HG02943 (cell line): ENCODE results near the gene NET1.

Source experiments
- ATAC-seq: cut with Tn5 transposase; IDR thresholded peaks from one replicate; pipeline ENCODE4 v1.9.1; 2021; ENCODE audit warnings: mild to moderate bottlenecking, low read depth, moderate library complexity; ENCODE audit not compliant: unreplicated experiment

NET1 gene

DNA sequence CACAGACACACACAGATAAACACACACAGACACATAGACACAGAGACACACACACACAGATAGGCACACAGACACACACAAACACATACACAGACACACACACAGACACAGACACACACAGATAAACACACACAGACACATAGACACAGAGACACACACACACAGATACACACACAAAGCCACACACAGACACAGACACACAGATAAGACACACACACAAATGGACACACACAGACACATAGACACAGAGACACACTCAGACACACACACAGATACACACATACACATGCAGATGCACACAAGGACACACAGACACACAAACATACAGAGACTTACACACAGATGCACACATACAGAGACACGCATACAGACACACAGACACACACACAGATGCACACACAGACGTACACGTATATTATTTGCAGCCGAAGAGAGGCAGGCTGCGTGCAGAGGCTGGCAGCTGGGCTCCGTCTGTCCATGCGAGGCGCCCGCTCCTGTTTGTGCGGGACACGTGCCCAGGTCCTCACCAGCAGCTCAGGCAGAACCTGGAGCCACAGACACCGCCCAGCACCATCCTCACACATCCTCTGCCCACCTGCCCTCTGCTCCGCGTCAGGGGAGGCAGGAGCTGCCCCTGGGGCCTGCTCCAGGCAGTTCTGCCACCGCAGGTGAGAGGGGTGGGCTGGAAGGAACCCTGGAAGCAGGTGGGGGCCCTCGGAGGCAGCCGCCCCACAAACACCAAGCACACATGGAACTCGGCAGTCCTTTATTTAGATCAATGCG lies 85.8 kb downstream of the NET1 start:
- ATAC-seq, result no peak

GRCh38 chr10:5498791-5499492 lies 86.6 kb downstream of the NET1 start:
- ATAC-seq, result no peak

GRCh38 chr10:5499493-5500140 lies 87.3 kb downstream of the NET1 start, which contains the start of gene CALML5:
CALML5 (minus strand) TSS chr10:5499570; CDS start chr10:5499438, 132 bp downstream.
- ATAC-seq, result no peak

DNA sequence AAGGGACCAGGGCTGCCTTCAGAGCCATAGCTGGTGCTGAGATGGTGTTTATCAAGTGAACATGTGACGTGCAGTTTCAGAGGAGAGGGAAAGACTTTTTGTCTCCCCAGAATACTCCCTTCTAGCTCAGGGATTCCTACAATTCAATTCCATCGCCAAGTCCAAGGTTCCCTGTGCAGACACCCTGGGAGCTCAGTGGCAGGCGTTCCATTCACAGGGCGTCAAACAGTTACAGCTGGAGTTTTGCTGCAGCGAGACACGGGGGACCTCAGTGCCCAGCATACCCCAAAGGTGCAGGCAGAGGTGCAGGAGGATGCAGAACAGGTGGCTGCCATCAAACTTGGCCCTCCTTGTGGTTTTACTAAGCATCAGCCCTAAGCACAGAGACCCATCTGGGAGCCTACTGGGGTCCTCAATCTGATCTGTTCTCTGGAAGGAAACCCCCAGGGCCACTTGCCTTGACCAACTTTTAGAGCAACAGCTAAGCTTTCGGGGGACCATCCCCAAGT lies 87.9 kb downstream of the NET1 start:
- no peak for ATAC-seq

DNA sequence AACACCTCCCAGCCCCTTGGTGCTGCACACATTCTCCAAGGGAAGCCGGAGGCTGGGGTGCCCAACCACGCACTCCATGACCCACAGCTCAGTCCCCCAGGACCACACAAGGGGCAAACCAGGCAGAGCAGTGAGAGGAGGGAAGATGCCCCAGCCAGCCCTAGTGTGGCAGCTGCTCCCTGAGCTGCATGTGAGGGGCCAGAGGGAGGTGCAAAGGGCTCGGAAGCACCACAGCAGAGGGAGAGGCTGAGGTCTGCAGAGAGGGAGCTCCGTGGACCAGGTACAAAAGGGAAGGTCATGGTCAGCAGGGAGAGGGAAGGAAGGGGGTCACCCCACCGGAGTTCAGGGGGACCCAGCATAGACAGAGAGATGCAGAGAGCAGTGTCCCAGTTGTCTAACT lies 88.6 kb downstream of the NET1 start:
- no peak for ATAC-seq

DNA sequence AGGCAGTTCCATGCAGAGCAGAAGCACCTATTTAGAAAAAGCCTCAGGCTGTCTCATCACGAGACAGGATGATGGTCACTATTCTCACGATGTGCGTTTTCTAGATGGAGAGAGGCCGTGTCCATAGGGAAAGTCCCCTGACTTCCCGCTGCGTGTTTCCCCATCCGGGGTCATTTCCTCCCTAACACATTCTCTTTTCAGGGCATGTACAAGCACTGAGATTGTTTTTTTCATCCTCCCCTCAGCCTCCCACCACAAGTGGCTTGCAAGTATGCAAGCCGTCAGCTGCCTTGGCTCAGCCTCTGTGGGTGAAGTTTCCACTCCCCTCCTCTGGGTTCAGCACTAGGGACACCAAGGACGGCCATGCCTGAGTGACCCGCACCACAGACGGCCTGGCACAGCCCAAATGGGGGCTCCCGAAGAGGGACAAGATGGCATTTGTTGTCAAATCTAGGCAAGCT lies 89.7 kb downstream of the NET1 start:
- no peak for ATAC-seq

- no peak for ATAC-seq
Observed at GRCh38 chr10:5502571-5503476, 90.5 kb downstream of the NET1 start.

GRCh38 chr10:5503477-5503835 lies 91.1 kb downstream of the NET1 start:
- no peak for ATAC-seq

DNA sequence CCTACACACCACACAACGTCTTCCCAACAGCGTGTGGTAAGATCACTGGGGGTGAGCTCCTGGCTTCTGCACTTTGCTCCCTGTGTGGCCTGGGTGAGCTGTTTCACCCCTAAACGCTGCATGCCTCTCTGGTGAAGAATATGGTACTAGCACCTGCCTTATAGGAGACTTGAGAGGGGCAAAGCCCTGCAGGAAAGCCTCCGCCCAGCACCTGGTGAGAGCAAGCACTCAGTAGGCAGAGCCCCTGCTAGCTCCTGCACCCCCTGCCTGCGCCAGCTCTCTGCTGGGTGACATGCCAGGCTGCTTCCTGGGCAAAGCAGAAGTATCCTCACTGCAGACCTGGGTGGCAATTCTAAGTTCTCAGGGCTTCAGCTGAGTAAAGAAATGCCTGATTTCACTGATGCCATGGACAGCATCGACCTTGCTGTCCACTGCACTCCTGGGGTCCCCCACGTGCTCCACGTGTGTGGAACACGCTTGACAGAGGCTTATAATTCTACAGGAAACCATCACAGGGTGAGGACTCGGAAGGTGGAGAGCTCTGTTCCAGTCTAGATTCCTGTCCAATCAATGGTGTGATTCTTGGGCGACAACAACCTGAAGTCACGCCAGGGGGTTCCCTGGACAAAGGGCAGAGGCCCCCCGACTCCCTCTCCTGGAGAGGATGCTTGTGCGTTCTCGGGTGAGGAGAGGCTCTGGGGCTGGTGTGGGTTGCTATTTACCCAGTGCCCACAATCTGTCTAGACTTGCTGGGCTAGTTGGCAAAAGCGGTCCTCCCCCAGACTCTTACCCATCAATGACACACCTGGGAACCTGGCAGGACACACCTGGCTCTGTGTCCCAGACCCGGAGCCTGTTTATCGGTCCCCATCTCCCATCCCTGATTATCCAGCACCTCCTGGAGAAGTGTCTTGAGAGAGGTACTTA lies 92.1 kb downstream of the NET1 start:
- no peak for ATAC-seq

DNA sequence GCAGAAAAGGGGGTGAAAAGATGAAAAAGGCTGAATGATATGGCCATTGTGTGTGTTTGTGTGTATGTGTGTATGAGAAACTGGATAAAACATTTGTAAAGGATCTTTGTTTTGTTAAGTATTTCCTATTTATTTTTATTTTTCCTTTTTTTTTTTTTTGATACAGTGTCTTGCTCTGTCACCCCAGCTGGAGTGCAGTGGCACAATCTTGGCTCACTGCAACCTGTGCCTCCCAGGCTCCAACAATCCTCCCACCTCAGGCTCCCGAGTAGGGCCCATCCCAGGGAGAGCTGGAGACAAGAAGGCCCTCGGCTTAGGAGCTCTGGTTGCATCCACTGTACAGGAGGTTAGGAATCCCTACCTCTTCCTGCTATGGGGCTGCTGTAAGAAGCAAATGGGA lies 93.9 kb downstream of the NET1 start:
- ATAC-seq, result no peak

- no peak for ATAC-seq
Observed at GRCh38 chr10:5506751-5507648, 94.6 kb downstream of the NET1 start.

DNA sequence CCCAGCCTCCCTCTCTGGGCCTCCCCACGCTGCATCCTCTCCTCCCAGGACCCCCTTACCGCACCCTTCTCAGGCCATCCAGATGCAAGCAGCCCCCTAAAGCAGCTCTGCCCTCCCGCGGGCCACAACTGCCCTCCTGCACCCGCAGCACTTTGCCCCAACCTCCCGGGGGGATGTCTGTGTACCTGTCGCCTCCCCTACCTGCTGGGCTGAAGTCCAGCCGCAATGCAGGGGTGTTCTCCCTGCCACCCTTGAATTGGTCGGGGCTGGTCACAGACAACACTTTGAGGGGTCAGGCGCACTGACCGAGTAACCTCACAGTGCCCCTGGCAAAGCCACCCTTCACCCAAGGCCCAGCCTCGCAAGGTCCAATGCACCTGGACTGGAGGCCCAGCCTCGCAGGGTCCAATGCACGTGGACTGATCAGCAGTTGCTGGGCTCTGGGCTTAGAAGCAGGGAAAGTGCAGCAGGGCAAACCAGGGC lies 95.3 kb downstream of the NET1 start:
- no peak for ATAC-seq

GRCh38 chr10:5508161-5508604 lies 95.8 kb downstream of the NET1 start:
- no peak for ATAC-seq
